ENCODE data around the gene RALA. TPM values are rescaled to one million over a fixed set of nuclear protein-coding genes. Genes with fewer than 3 reads are reported as not detected.

RALA gene
- total and polyA plus RNA-seq, 2 of the 13 experiments (the other 11 are each of a cell fraction or from before 2014, with no cell fraction given), result 11.8 to 19.5 TPM

DNA sequence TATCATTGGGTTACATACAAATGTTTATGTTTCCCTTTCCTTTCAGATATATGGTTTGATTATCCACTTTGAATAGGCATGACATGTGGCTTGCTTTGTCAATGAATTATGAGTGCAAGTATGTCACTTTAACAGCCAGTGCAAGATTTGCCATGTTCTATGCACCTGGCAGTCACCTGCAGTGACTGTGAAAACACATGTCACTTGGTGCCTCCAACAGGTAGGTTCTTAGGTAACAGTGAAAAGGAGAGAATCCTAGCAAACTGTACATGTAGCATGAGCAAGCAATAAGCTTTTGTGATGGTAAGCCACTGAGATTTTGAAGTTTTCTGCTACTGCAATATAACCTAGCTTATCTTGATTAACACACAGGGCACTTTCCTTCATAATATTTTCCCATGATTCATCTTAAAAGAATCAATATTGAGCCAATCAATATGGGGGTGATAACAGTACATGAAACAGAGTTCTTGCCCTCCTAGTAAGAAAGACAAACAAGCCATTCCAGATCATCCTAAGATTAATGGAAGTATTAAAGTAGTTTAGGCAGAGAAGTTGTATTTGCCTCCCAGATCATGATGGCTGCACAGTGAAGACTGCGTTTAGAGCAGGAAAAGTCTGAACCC lies 7.9 kb upstream of the RALA start:
- TF ChIP-seq, protein P1, sequence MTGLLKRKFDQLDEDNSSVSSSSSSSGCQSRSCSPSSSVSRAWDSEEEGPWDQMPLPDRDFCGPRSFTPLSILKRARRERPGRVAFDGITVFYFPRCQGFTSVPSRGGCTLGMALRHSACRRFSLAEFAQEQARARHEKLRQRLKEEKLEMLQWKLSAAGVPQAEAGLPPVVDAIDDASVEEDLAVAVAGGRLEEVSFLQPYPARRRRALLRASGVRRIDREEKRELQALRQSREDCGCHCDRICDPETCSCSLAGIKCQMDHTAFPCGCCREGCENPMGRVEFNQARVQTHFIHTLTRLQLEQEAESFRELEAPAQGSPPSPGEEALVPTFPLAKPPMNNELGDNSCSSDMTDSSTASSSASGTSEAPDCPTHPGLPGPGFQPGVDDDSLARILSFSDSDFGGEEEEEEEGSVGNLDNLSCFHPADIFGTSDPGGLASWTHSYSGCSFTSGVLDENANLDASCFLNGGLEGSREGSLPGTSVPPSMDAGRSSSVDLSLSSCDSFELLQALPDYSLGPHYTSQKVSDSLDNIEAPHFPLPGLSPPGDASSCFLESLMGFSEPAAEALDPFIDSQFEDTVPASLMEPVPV (CRISPR knock-in tag; IDR thresholded peaks at IDR 0.05), result no peak
- TF ChIP-seq KAT2B (IDR thresholded peaks at IDR 0.05; ENCODE audit: borderline replicate concordance, low read depth, low read length), result peak; percentile 65; the same call in 1 of the 2 replicates
- Histone ChIP-seq H3K27ac (ENCODE audit: extremely low read length, insufficient read depth, low read length) (no peak overlapping the region), H3K4me2 (ENCODE audit: low read depth, low read length) (no peak overlapping the region), H2AFZ (ENCODE audit: low read length) (no peak overlapping the region), H4K20me1 (ENCODE audit: insufficient read depth, low read length) (no peaks in the 10 kb centered on the region), H3K4me1 (ENCODE audit: insufficient read depth, low read length) (0 out of 2 replicates have a peak, but pooled peaks cover 5% of the 10 kb centered on the region), H3K4me3 (replicated peaks in 1 of 3; ENCODE audit: insufficient read depth in 1 of 3, low read depth in 2 of 3, low read length in 3 of 3) (no peak overlapping the region), H3K9ac (ENCODE audit: insufficient read depth, low read depth, low read length) (no peak overlapping the region), H3K27me3 (ENCODE audit: control insufficient read depth in 1 of 2, insufficient read depth in 2 of 2, low read length in 2 of 2) (no peaks in the 10 kb centered on the region), H3K36me3 (replicated peaks in 1 of 2; ENCODE audit: control insufficient read depth in 1 of 2, insufficient read depth in 2 of 2, low read length in 2 of 2) (no peaks in the 10 kb centered on the region), H3K79me2 (ENCODE audit: insufficient read depth, low read length) (no peaks in the 10 kb centered on the region), H3K9me3 (ENCODE audit: low read length) (no peaks in the 10 kb centered on the region)
- ATAC-seq (no peak), FAIRE-seq (no peak), DNase-seq (ENCODE audit: low spot score) (no peak)
- CTCF ChIA-PET (ENCODE audit: low intra/inter-chr PET ratio, low total read pairs), result no interaction called here
- POLR2A ChIA-PET, result no interaction called here
- intact Hi-C loops (cut with micrococcal nuclease; ENCODE audit: unreplicated experiment), result no loop called here
- in situ Hi-C loops (cut with HindIII; ENCODE audit: extremely low pct_ligation_motif_present, low pct_unique_long_range_greater_than_20kb), result no loop called here
- 0% methylated on average over 1 of the region's 1 CpG for WGBS (ENCODE audit: low lambda C conversion rate)
- no TSS peak for BruUV-seq (replicated peaks)

GRCh38 chr7:39616138-39616537 lies 7.2 kb upstream of the RALA start:
- H2AFZ ChIP-seq (ENCODE audit: low read length), result no peak overlapping the region
- CTCF ChIA-PET (ENCODE audit: low intra/inter-chr PET ratio, low total read pairs), result no interaction called here
- no peaks in the 10 kb centered on the region for H4K20me1 ChIP-seq (ENCODE audit: insufficient read depth, low read length)
- DNase-seq (ENCODE audit: low spot score), result no peak
- no peaks in the 10 kb centered on the region for H3K27me3 ChIP-seq (ENCODE audit: control insufficient read depth in 1 of 2, insufficient read depth in 2 of 2, low read length in 2 of 2)
- intact Hi-C loops (cut with micrococcal nuclease; ENCODE audit: unreplicated experiment), result no loop called here
- no peak overlapping the region for H3K4me2 ChIP-seq (ENCODE audit: low read depth, low read length)
- FAIRE-seq, result no peak
- POLR2A ChIA-PET, result no interaction called here
- H3K4me3 ChIP-seq (replicated peaks in 1 of 3; ENCODE audit: insufficient read depth in 1 of 3, low read depth in 2 of 3, low read length in 3 of 3), result no peak overlapping the region
- in situ Hi-C loops (cut with HindIII; ENCODE audit: extremely low pct_ligation_motif_present, low pct_unique_long_range_greater_than_20kb), result no loop called here
- no TSS peak for BruUV-seq (replicated peaks)
- no peak for ATAC-seq
- 0 out of 2 replicates have a peak, but pooled peaks cover 5% of the 10 kb centered on the region for H3K4me1 ChIP-seq (ENCODE audit: insufficient read depth, low read length)
- no peaks in the 10 kb centered on the region for H3K79me2 ChIP-seq (ENCODE audit: insufficient read depth, low read length)
- 0% methylated on average over 1 of the region's 1 CpG for WGBS (ENCODE audit: low lambda C conversion rate)
- no peaks in the 10 kb centered on the region for H3K9me3 ChIP-seq (ENCODE audit: low read length)
- H3K9ac ChIP-seq (ENCODE audit: insufficient read depth, low read depth, low read length), result no peak overlapping the region
- H3K36me3 ChIP-seq (replicated peaks in 1 of 2; ENCODE audit: control insufficient read depth in 1 of 2, insufficient read depth in 2 of 2, low read length in 2 of 2), result no peaks in the 10 kb centered on the region
- no peak overlapping the region for H3K27ac ChIP-seq (ENCODE audit: extremely low read length, insufficient read depth, low read length)
- TF ChIP-seq ZKSCAN5 (CRISPR knock-in tag; IDR thresholded peaks at IDR 0.05), result no peak
- TF ChIP-seq TIGD3 (CRISPR knock-in tag; IDR thresholded peaks at IDR 0.05; ENCODE audit: borderline replicate concordance), result no peak
- no peak for TF ChIP-seq ZNF546 (CRISPR knock-in tag; conservative IDR thresholded peaks at IDR 0.05)
- TF ChIP-seq ZNF234 (CRISPR knock-in tag; conservative IDR thresholded peaks at IDR 0.05), result no peak
- TF ChIP-seq YEATS4 (CRISPR knock-in tag; IDR thresholded peaks at IDR 0.05; ENCODE audit: borderline replicate concordance), result no peak
- TF ChIP-seq TGIF2 (CRISPR knock-in tag; IDR thresholded peaks at IDR 0.05), result no peak
- TF ChIP-seq HBP1 (CRISPR knock-in tag; IDR thresholded peaks at IDR 0.05; ENCODE audit: low read depth), result no peak
- TF ChIP-seq ZNF619 (CRISPR knock-in tag; IDR thresholded peaks at IDR 0.05), result no peak
- no peak for TF ChIP-seq GATAD1 (CRISPR knock-in tag; IDR thresholded peaks at IDR 0.05)
- TF ChIP-seq ZNF703 (CRISPR knock-in tag; IDR thresholded peaks at IDR 0.05; ENCODE audit: borderline replicate concordance), result no peak
- TF ChIP-seq ZNF441 (CRISPR knock-in tag; IDR thresholded peaks at IDR 0.05; ENCODE audit: borderline replicate concordance), result no peak
